Kidney (tissue), 14 donors: ENCODE data around the gene MRPS2. TPM values are rescaled to one million over a fixed set of nuclear protein-coding genes. Genes with fewer than 3 reads are reported as not detected.
"Not testable (repeated sequence)": the region's sequence is repeated elsewhere in the genome, so short reads cannot be mapped to it uniquely, and the experiment has no call there.

Experiments
- DNase-seq, 5 donors: peaks; one replicate each; pipeline ENCODE4 v3.0.0-alpha.2; 2013 to 2020
- FAIRE-seq: peaks from 2 replicates; lab custom pipeline; 2012; peaks lifted over from hg19 to GRCh38; lab: Jason Lieb, UNC
- H3K27ac ChIP-seq, 2 donors: one replicate each; pipeline ENCODE4 v1.7.0; 2013; ENCODE audit warnings: low read depth in 2 of 2, low read length in 2 of 2, inconsistent platforms in 1 of 2
- H3K27me3 ChIP-seq: one replicate; pipeline ENCODE4 v1.7.1; 2013; ENCODE audit warnings: low read length, inconsistent platforms; ENCODE audit not compliant: control insufficient read depth, insufficient read depth
- H3K36me3 ChIP-seq, 3 donors: one replicate each; pipeline versions ENCODE4 v1.7.0 to v1.7.1; 2013; ENCODE audit warnings: low read length in 3 of 3, control low read depth in 1 of 3, inconsistent platforms in 1 of 3; ENCODE audit not compliant: insufficient read depth in 3 of 3, control insufficient read depth in 2 of 3
- H3K4me1 ChIP-seq, 3 donors: one replicate each; pipeline versions ENCODE4 v1.7.0 to v1.7.1; 2013; ENCODE audit warnings: low read length in 3 of 3, inconsistent platforms in 1 of 3, low read depth in 1 of 3; ENCODE audit not compliant: control insufficient read depth in 2 of 3, insufficient read depth in 2 of 3
- H3K4me3 ChIP-seq, 3 donors: one replicate each; pipeline versions ENCODE4 v1.7.0 to v1.8.1; 2013; ENCODE audit warnings: low read length in 3 of 3, control low read depth in 1 of 3, inconsistent platforms in 1 of 3
- H3K9ac ChIP-seq, 3 donors: one replicate each; pipeline versions ENCODE4 v1.7.0 to v1.7.1; 2013; ENCODE audit warnings: low read length in 3 of 3, control low read depth in 1 of 3, inconsistent platforms in 1 of 3
- H3K9me3 ChIP-seq, 3 donors: one replicate each; pipeline versions ENCODE4 v1.7.0 to v1.7.1; 2013; ENCODE audit warnings: low read length in 3 of 3, control low read depth in 1 of 3, inconsistent platforms in 1 of 3; ENCODE audit not compliant: control insufficient read depth in 2 of 3, insufficient read depth in 1 of 3
- intact Hi-C: fragments of 100-400 bp; cut with DNase I; formaldehyde crosslinking; loops from one replicate; pipeline ENCODE4 v1.11.1; 2022
- polyA plus RNA-seq: library from polyadenylated mRNA; stranded (reverse); fragments of 350-450 nt; fragmentation: Illumina TruSeq; extraction: RNeasy Lipid Tissue Mini Kit (QIAGEN cat#74804); gene quantifications from one replicate; pipeline ENCODE4 v1.2.3, GENCODE V29; 2014; ENCODE audit warnings: low read depth, low replicate concordance; ENCODE audit not compliant: insufficient read depth
- total RNA-seq: library from RNA; stranded (reverse); fragmentation: NEBNext Ultra II Directional; extraction: Animal tissue kit (Norgen Biotek cat#: 25700); gene quantifications from one replicate; pipeline ENCODE4 v1.2.1, GENCODE V29; 2021
- TF ChIP-seq, protein P1 (sequence below): IDR thresholded peaks from 3 replicates; pipeline ENCODE4 v1.5.1; 2012; ENCODE audit warnings: mild to moderate bottlenecking, moderate library complexity, borderline replicate concordance; ENCODE audit not compliant: insufficient read depth; ENCODE audit errors: extremely low read depth
- donor health status: control.
- donor health status: control.
- donor health status: control.
- donor health status: control.
- donor health status: control.
- donor health status: DM: yes; HTN: yes; CAD: no.
- donor health status: Normal renal cell carcinoma (clear cell type).

MRPS2 gene
- total and polyA plus RNA-seq, 2 donors from 2014 or later = 29.1 to 92.7 TPM

DNA sequence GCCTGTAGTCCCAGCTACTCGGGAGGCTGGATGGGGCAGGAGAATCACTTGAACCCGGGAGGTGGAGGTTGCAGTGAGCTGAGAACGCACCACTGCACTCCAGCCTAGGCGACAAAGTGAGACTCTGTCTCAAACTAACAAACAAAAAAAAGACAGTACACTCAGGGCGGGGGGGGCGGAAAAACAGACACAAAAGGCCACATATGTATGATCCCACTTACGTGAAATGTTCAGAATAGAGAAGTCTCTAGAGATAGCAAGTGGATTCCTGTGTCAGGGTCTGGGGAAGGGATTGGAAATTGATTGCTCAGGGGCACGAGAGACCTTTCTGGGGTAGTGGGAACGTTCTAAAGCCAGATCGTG lies 11.7 kb downstream of the MRPS2 start:
- no peak overlapping the region for H3K4me3 ChIP-seq
- TF ChIP-seq, protein P1, sequence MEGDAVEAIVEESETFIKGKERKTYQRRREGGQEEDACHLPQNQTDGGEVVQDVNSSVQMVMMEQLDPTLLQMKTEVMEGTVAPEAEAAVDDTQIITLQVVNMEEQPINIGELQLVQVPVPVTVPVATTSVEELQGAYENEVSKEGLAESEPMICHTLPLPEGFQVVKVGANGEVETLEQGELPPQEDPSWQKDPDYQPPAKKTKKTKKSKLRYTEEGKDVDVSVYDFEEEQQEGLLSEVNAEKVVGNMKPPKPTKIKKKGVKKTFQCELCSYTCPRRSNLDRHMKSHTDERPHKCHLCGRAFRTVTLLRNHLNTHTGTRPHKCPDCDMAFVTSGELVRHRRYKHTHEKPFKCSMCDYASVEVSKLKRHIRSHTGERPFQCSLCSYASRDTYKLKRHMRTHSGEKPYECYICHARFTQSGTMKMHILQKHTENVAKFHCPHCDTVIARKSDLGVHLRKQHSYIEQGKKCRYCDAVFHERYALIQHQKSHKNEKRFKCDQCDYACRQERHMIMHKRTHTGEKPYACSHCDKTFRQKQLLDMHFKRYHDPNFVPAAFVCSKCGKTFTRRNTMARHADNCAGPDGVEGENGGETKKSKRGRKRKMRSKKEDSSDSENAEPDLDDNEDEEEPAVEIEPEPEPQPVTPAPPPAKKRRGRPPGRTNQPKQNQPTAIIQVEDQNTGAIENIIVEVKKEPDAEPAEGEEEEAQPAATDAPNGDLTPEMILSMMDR = no peak
- peak in 1 of 5 donors; percentile 12 for DNase-seq
- H3K36me3 ChIP-seq = no peaks in the 10 kb centered on the region
- no peaks in the 10 kb centered on the region for H3K4me1 ChIP-seq
- peaks cover 0 to 3% (median 0%) of the 10 kb centered on the region in 3 donors for H3K9me3 ChIP-seq
- H3K27me3 ChIP-seq = no peaks in the 10 kb centered on the region
- no peak overlapping the region for H3K27ac ChIP-seq
- intact Hi-C loops = no loop called here
- no peak overlapping the region for H3K9ac ChIP-seq
- FAIRE-seq = no peak

DNA sequence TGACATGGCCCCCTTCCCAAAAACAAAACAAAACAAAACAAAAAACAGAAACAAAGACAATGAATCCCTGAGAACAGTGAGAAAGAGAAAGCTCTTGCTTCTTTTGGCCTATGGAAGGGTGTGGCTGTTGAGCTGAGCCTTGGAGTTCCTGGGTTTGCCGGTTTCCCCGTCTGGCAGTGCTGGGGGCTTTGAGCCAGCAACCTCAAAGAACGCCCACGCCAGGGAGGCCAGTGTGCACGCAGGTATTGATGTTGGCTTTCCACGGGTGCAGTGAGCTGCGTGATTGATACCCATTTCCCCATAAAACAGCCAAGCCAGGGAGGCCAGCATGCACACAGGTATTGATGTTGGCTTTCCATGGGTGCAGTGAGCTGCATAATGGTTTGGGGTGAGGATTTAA lies 12.4 kb downstream of the MRPS2 start:
- FAIRE-seq (no peak), DNase-seq (peak in 2 of 5 donors; percentile 29 to 33)
- TF ChIP-seq, protein P1 = no peak
- intact Hi-C loops = no loop called here
- H3K27me3 ChIP-seq = no peaks in the 10 kb centered on the region
- no peaks in the 10 kb centered on the region for H3K36me3 ChIP-seq
- H3K9me3 ChIP-seq = peaks cover 0 to 3% (median 0%) of the 10 kb centered on the region in 3 donors
- H3K27ac ChIP-seq = no peak overlapping the region
- H3K4me1 ChIP-seq = no peaks in the 10 kb centered on the region
- H3K9ac ChIP-seq = no peak overlapping the region
- H3K4me3 ChIP-seq = no peak overlapping the region

DNA sequence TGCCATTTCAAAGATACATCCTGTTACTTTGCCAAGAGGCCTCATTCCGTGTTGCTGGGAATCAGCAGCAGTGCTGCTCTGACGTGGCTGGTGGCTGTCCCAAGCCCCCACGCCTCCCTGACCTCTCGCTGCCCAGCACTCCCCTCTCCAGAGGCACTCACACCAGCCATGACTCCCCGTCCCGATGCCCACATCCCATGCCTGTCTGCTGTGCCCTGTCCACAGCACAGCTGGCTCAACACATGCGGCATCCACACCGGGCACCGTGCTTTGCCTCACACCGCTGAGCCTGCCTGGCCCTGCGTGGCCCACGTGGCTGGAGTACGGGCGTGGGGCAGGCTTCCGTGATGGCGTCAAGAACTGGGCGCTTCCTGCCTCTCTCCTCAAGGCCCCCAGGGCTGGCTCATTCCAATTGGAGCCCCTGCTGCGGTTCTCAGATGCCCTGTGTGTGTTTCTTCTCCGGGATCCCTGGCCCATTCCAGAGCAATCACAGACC lies 12.9 kb downstream of the MRPS2 start:
- intact Hi-C loops = no loop called here
- Histone ChIP-seq H3K36me3 (no peaks in the 10 kb centered on the region), H3K4me1 (no peaks in the 10 kb centered on the region), H3K27me3 (no peaks in the 10 kb centered on the region), H3K27ac (no peak overlapping the region), H3K4me3 (no peak overlapping the region), H3K9ac (no peak overlapping the region), H3K9me3 (peaks cover 0 to 3% (median 0%) of the 10 kb centered on the region in 3 donors)
- TF ChIP-seq, protein P1 = no peak
- DNase-seq = peak in 1 of 5 donors; percentile 23
- FAIRE-seq = no peak

DNA sequence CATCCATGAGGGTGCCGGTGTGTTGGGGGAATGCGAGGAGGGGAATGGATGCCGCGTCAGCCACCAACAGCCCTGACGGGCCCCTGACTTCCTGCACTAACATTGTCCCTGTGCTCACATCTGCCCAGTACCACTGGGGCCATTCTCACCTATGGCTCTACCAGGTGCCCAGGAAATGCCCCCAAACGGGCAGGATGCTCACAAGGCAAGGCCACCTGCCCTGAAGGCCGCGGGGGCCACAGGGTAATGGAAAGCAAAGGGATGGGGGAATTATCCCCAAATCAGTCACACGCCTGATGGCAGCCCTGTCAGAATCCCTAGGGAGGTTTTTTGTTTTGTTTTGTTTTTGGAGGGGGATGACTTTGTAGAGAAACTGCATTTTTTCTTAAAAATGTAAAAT lies 13.4 kb downstream of the MRPS2 start:
- H3K27ac ChIP-seq, H3K36me3 ChIP-seq, H3K9me3 ChIP-seq, H3K27me3 ChIP-seq, intact Hi-C loops, DNase-seq, FAIRE-seq, H3K4me1 ChIP-seq, H3K9ac ChIP-seq, H3K4me3 ChIP-seq: not testable (repeated sequence)
